Activated CD4-positive, alpha-beta memory T cell treated with anti-CD3 and anti-CD28 coated beads for 36 hours (primary cell): ENCODE results near the gene KLHDC3. TPM values are rescaled to one million over a fixed set of nuclear protein-coding genes. Genes with fewer than 3 reads are reported as not detected.

Experiments used
- CTCF ChIA-PET: fragments of 350-600 bp; sonication (Branson Sonifier 250); formaldehyde crosslinking; loops from one replicate; lab custom pipeline; 2021; ENCODE audit warnings: antibody characterized with exemption, inconsistent platforms; lab: Charles Lee
- POLR2A ChIA-PET: fragments of 350-600 bp; sonication (Branson Sonifier 250); formaldehyde crosslinking; loops from one replicate; lab custom pipeline; 2021; ENCODE audit warnings: antibody characterized with exemption; lab: Charles Lee
- DNase-seq: peaks from one replicate; pipeline ENCODE4 v3.0.0-alpha.2; 2020
- H3K27ac Mint-ChIP-seq: one replicate; pipeline ENCODE4 v1.8.0; 2021; ENCODE audit warnings: mixed read lengths
- H3K27me3 Mint-ChIP-seq: one replicate; pipeline ENCODE4 v1.8.0; 2021; ENCODE audit warnings: mixed read lengths
- H3K36me3 Mint-ChIP-seq: one replicate; pipeline ENCODE4 v1.8.0; 2021; ENCODE audit warnings: mixed read lengths
- H3K4me1 Mint-ChIP-seq: one replicate; pipeline ENCODE4 v1.8.0; 2021; ENCODE audit warnings: low read depth, mixed read lengths
- H3K4me3 Mint-ChIP-seq: one replicate; pipeline ENCODE4 v1.8.0; 2021; ENCODE audit warnings: mild to moderate bottlenecking, mixed read lengths
- H3K9me3 Mint-ChIP-seq: one replicate; pipeline ENCODE4 v1.8.0; 2021; ENCODE audit warnings: mixed read lengths
- intact Hi-C: fragments of 100-400 bp; cut with micrococcal nuclease; formaldehyde crosslinking; loops from one replicate; pipeline ENCODE4 v1.15.1; 2023
- total RNA-seq, 2 experiments: library from RNA; stranded (reverse); gene quantifications; one replicate each; pipeline ENCODE4 v1.2.3, GENCODE V29; 2021

The KLHDC3 gene
- total RNA-seq, 2 experiments from 2014 or later, result 48.1 to 52.3 TPM

GRCh38 chr6:42978487-42978838, 35.6 kb upstream of the KLHDC3 start:
- H3K4me1 Mint-ChIP-seq, result peaks cover 54% of the 10 kb centered on the region
- peak overlapping the region; percentile 75 for H3K27ac Mint-ChIP-seq
- CTCF ChIA-PET, result interaction anchor here (1.2 to 2.4 kb wide), 5 partner anchors 10 to 165 kb away, joined by 3 to 12 read pairs (median 5); partner anchors contain the start of genes CNPY3, KLC4 and MRPL2
- peak overlapping the region; percentile 86 for H3K4me3 Mint-ChIP-seq
- no peaks in the 10 kb centered on the region for H3K27me3 Mint-ChIP-seq
- peaks cover 12% of the 10 kb centered on the region for H3K36me3 Mint-ChIP-seq
- intact Hi-C loops, result loop anchor here (2.0 kb wide), 2 partner anchors 80 to 192 kb away; partner anchors contain the start of genes KLC4, MRPL2 and SRF
- POLR2A ChIA-PET, result interaction anchor here (0.7 to 3.3 kb wide), 12 partner anchors 8 to 449 kb away, joined by 3 to 30 read pairs (median 4); partner anchors contain the start of genes ABCC10, CNPY3, KLC4 and KLHDC3
- DNase-seq, result peak; percentile 42
- no peaks in the 10 kb centered on the region for H3K9me3 Mint-ChIP-seq

GRCh38 chr6:42978839-42979522, 35.1 kb upstream of the KLHDC3 start, which contains the start of gene PEX6:
Gene PEX6 (minus strand): TSS chr6:42979181. CDS start chr6:42979150, 31 bp downstream.
- DNase-seq, result peak; percentile 97
- Mint-ChIP-seq H3K4me3 (peak within 1 kb of the TSS; percentile 94), H3K9me3 (no peaks in the 10 kb centered on the region), H3K27me3 (no peaks in the 10 kb centered on the region), H3K4me1 (peaks cover 56% of the 10 kb centered on the region), H3K27ac (peak within 1 kb of the TSS; percentile 98), H3K36me3 (peaks cover 7% of the 10 kb centered on the region)
- ChIA-PET CTCF (interaction anchor here (1.2 to 2.4 kb wide), 5 partner anchors 10 to 164 kb away, joined by 3 to 12 read pairs (median 5); partner anchors contain the start of genes CNPY3, KLC4 and MRPL2), POLR2A (interaction anchor here (0.7 to 3.3 kb wide), 14 partner anchors 8 to 590 kb away, joined by 3 to 30 read pairs (median 4); partner anchors contain the start of genes ABCC10, CNPY3, KLC4 and KLHDC3)
- intact Hi-C loops, result loop anchor here (1.0 to 2.0 kb wide), 5 partner anchors 35 to 192 kb away; partner anchors contain the start of genes CUL7, KLC4, KLHDC3 and MRPL2

GRCh38 chr6:42979523-42980177, 34.4 kb upstream of the KLHDC3 start:
- ChIA-PET POLR2A (interaction anchor here (0.7 to 3.3 kb wide), 13 partner anchors 9 to 591 kb away, joined by 3 to 30 read pairs (median 4); partner anchors contain the start of genes ABCC10, CNPY3, KLHDC3 and MEA1), CTCF (interaction anchor here (1.2 to 2.4 kb wide), 6 partner anchors 9 to 164 kb away, joined by 3 to 12 read pairs (median 4); partner anchors contain the start of genes CNPY3, KLC4, MEA1 and MRPL2)
- DNase-seq, result no peak
- peaks cover 54% of the 10 kb centered on the region for H3K4me1 Mint-ChIP-seq
- H3K4me3 Mint-ChIP-seq, result peak overlapping the region; percentile 94
- intact Hi-C loops, result loop anchor here (1.0 to 2.0 kb wide), 5 partner anchors 35 to 191 kb away; partner anchors contain the start of genes CUL7, KLC4, KLHDC3 and MRPL2
- no peaks in the 10 kb centered on the region for H3K9me3 Mint-ChIP-seq
- H3K27ac Mint-ChIP-seq, result peak overlapping the region; percentile 98
- H3K36me3 Mint-ChIP-seq, result peaks cover 6% of the 10 kb centered on the region
- no peaks in the 10 kb centered on the region for H3K27me3 Mint-ChIP-seq

- H3K4me3 Mint-ChIP-seq, result no peak overlapping the region
- CTCF ChIA-PET, result no interaction called here
- H3K36me3 Mint-ChIP-seq, result peaks cover 4% of the 10 kb centered on the region
- intact Hi-C loops, result no loop called here
- no peaks in the 10 kb centered on the region for H3K9me3 Mint-ChIP-seq
- H3K27ac Mint-ChIP-seq, result peak overlapping the region; percentile 6
- H3K4me1 Mint-ChIP-seq, result peaks cover 53% of the 10 kb centered on the region
- DNase-seq, result no peak
- H3K27me3 Mint-ChIP-seq, result no peaks in the 10 kb centered on the region
- POLR2A ChIA-PET, result no interaction called here
Observed at GRCh38 chr6:42981836-42982235, 32.2 kb upstream of the KLHDC3 start.

- H3K27me3 Mint-ChIP-seq, result no peaks in the 10 kb centered on the region
- peak; percentile 99 for DNase-seq
- intact Hi-C loops, result loop anchor here (1.0 to 2.0 kb wide), 4 partner anchors 30 to 237 kb away; partner anchors contain the start of genes CNPY3, CUL7, KLHDC3 and TBCC
- peak within 1 kb of the TSS; percentile 85 for H3K4me3 Mint-ChIP-seq
- ChIA-PET CTCF (interaction anchor here (0.8 to 1.4 kb wide), 5 partner anchors 12 to 258 kb away, joined by 3 to 7 read pairs (median 4); partner anchors contain the start of gene CNPY3), POLR2A (interaction anchor here (0.6 to 2.0 kb wide), 11 partner anchors 10 to 240 kb away, joined by 3 to 15 read pairs (median 4); partner anchors contain the start of genes CNPY3, KLC4, KLHDC3 and MEA1)
- H3K36me3 Mint-ChIP-seq, result peaks cover 4% of the 10 kb centered on the region
- H3K27ac Mint-ChIP-seq, result peak within 1 kb of the TSS; percentile 85
- peaks cover 56% of the 10 kb centered on the region for H3K4me1 Mint-ChIP-seq
- no peaks in the 10 kb centered on the region for H3K9me3 Mint-ChIP-seq
Observed at GRCh38 chr6:42984001-42984923, 29.8 kb upstream of the KLHDC3 start, which contains the start of gene PPP2R5D. Gene PPP2R5D (plus strand): TSS chr6:42984570. CDS start chr6:42984678, 108 bp downstream.

- CTCF ChIA-PET, result interaction anchor here (1.1 kb wide), 2 partner anchors 11 to 159 kb away, joined by 4 to 5 read pairs; no protein-coding TSS in a partner anchor
- H3K4me1 Mint-ChIP-seq, result peaks cover 49% of the 10 kb centered on the region
Observed at GRCh38 chr6:42984924-42985475, 29.0 kb upstream of the KLHDC3 start.

GRCh38 chr6:42987533-42988451, 26.3 kb upstream of the KLHDC3 start:
- intact Hi-C loops, result no loop called here
- Mint-ChIP-seq H3K4me3 (no peak overlapping the region), H3K4me1 (peaks cover 39% of the 10 kb centered on the region), H3K36me3 (peaks cover 19% of the 10 kb centered on the region), H3K27me3 (no peaks in the 10 kb centered on the region), H3K27ac (no peak overlapping the region), H3K9me3 (no peaks in the 10 kb centered on the region)
- DNase-seq, result no peak
- CTCF ChIA-PET, result interaction anchor here (1.1 to 1.4 kb wide), 3 partner anchors 9 to 156 kb away, joined by 3 read pairs; partner anchors contain the start of gene PEX6
- POLR2A ChIA-PET, result interaction anchor here (1.6 kb wide), 1 partner anchor 58 kb away, joined by 4 read pairs; the partner anchor contains the start of gene CNPY3

More at GRCh38 chr6:42984924-42985475, 29.0 kb upstream of the KLHDC3 start:
- POLR2A ChIA-PET, result interaction anchor here (1.3 to 2.0 kb wide), 4 partner anchors 11 to 106 kb away, joined by 3 to 15 read pairs (median 11); partner anchors contain the start of genes CNPY3, KLHDC3, MEA1 and RPL7L1
- peak overlapping the region; percentile 85 for H3K4me3 Mint-ChIP-seq
- H3K36me3 Mint-ChIP-seq, result peaks cover 9% of the 10 kb centered on the region
- intact Hi-C loops, result loop anchor here (1.0 to 2.0 kb wide), 4 partner anchors 29 to 238 kb away; partner anchors contain the start of genes CNPY3, CUL7, KLHDC3 and TBCC
- DNase-seq, result peak; percentile 31
- H3K27me3 Mint-ChIP-seq, result no peaks in the 10 kb centered on the region
- H3K9me3 Mint-ChIP-seq, result no peaks in the 10 kb centered on the region
- peak overlapping the region; percentile 67 for H3K27ac Mint-ChIP-seq

- Mint-ChIP-seq H3K27ac (no peak overlapping the region), H3K9me3 (no peaks in the 10 kb centered on the region), H3K4me1 (peaks cover 40% of the 10 kb centered on the region), H3K27me3 (no peaks in the 10 kb centered on the region), H3K36me3 (peaks cover 21% of the 10 kb centered on the region), H3K4me3 (no peak overlapping the region)
- DNase-seq, result no peak
- ChIA-PET POLR2A (interaction anchor here (1.6 kb wide), 1 partner anchor 59 kb away, joined by 4 read pairs; the partner anchor contains the start of gene CNPY3), CTCF (interaction anchor here (1.1 to 1.4 kb wide), 3 partner anchors 9 to 155 kb away, joined by 3 read pairs; partner anchors contain the start of gene PEX6)
- intact Hi-C loops, result no loop called here
Observed at GRCh38 chr6:42988486-42989020, 25.5 kb upstream of the KLHDC3 start.

- ChIA-PET POLR2A (no interaction called here), CTCF (no interaction called here)
- no peaks in the 10 kb centered on the region for H3K9me3 Mint-ChIP-seq
- H3K4me1 Mint-ChIP-seq, result peaks cover 38% of the 10 kb centered on the region
- no peak overlapping the region for H3K27ac Mint-ChIP-seq
- intact Hi-C loops, result no loop called here
- no peaks in the 10 kb centered on the region for H3K27me3 Mint-ChIP-seq
- H3K36me3 Mint-ChIP-seq, result peaks cover 23% of the 10 kb centered on the region
- DNase-seq, result no peak
- no peak overlapping the region for H3K4me3 Mint-ChIP-seq
Observed at GRCh38 chr6:42989923-42990322, 24.1 kb upstream of the KLHDC3 start.
